ENCODE data around the gene LRIT1.

DNA sequence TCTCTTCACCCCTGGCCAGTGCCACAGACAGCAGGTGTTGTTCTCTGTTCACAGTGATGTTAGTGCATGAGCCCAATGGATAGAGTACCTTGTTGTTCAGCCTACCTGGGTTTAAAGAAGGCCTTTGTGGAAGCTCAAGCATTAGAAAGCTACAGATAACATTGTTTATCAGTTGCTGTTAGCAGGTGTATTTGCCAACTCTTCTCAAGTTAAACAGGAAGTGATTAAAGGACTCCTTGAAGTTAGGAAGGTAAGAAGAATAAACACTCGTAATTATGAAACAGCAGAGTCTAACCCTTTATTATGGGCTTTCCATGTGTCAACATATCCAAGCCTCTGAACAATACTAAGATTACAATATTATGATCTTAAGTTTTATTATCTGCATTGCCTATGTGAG is 29.4 kb upstream of the LRIT1 start:
- TF ChIP-seq, protein P1, sequence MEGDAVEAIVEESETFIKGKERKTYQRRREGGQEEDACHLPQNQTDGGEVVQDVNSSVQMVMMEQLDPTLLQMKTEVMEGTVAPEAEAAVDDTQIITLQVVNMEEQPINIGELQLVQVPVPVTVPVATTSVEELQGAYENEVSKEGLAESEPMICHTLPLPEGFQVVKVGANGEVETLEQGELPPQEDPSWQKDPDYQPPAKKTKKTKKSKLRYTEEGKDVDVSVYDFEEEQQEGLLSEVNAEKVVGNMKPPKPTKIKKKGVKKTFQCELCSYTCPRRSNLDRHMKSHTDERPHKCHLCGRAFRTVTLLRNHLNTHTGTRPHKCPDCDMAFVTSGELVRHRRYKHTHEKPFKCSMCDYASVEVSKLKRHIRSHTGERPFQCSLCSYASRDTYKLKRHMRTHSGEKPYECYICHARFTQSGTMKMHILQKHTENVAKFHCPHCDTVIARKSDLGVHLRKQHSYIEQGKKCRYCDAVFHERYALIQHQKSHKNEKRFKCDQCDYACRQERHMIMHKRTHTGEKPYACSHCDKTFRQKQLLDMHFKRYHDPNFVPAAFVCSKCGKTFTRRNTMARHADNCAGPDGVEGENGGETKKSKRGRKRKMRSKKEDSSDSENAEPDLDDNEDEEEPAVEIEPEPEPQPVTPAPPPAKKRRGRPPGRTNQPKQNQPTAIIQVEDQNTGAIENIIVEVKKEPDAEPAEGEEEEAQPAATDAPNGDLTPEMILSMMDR (IDR thresholded peaks at IDR 0.05; ENCODE audit: insufficient read depth, low read depth, low read length) = no peak
- TF ChIP-seq EZH2 (IDR thresholded peaks at IDR 0.05; ENCODE audit: insufficient read depth, low read length) = no peak
